DMS53 (cell line): ENCODE data around the gene BRSK2.
"Not testable (repeated sequence)": the region's sequence is repeated elsewhere in the genome, so short reads cannot be mapped to it uniquely, and the experiment has no call there.

Experiments used
- DNase-seq: peaks from one replicate; lab custom pipeline; 2025; lab: John Stamatoyannopoulos, UW

BRSK2 gene

DNA sequence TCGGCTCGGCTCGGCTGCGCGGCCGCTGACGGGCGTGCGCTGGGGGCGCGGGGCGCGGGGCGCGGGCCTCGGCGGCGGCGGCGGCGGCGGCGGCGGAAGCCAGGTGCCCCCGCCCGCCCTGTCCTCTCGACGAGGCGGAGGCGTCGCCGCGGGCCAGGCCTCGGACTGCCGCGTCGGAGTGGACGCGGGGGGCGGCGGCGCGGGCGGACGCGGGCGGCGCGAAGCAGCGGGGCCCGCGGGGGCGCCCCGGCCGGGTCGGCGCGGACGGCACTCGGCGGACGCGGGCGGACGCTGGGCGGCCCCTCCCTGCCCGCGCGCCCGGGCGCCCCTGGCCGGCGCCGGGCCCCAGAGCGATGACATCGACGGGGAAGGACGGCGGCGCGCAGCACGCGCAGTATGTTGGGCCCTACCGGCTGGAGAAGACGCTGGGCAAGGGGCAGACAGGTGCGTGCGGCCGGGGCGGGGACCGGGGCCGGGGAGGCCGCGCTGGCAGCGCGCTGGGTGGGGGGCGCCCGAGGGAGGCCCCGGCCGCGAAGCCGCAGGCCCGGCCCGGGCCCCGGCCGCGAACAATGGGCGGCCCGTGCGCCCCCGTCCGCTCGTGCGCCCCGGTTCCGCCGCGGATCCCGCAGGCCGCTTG, at the start of gene BRSK2:
Gene BRSK2, plus strand, starts transcription at position 3 of the 637 bp plus-strand sequence. Its CDS starts 351 bp downstream, at position 354.
- peak; percentile 51 for DNase-seq

- DNase-seq, result no peak
These were observed 49.6 kb upstream of the BRSK2 start for GRCh38 chr11:1340111-1340510.

DNA sequence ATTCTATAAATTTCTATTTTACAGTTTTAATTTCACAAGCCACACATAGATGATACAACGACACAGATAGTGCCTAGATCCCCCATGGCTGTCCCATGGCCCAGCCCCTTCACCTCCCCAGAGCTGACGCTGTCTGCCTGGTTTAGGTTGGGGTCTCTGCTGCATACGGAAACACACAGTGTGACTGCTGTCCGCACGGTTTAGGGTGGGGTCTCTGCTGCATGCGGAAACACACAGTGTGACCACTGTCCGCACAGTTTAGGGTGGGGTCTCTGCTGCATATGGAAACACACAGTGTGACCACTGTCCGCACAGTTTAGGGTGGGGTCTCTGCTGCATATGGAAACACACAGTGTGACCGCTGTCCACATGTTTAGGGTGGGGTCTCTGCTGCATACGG, 48.5 kb upstream of the BRSK2 start:
- not testable (repeated sequence) for DNase-seq

- DNase-seq, result peak; percentile 67
These were observed 47.7 kb upstream of the BRSK2 start for GRCh38 chr11:1341928-1342524.

- DNase-seq, result no peak
These were observed 46.8 kb upstream of the BRSK2 start for GRCh38 chr11:1342946-1343345.

GRCh38 chr11:1343391-1344055, 46.2 kb upstream of the BRSK2 start:
- no peak for DNase-seq

DNA sequence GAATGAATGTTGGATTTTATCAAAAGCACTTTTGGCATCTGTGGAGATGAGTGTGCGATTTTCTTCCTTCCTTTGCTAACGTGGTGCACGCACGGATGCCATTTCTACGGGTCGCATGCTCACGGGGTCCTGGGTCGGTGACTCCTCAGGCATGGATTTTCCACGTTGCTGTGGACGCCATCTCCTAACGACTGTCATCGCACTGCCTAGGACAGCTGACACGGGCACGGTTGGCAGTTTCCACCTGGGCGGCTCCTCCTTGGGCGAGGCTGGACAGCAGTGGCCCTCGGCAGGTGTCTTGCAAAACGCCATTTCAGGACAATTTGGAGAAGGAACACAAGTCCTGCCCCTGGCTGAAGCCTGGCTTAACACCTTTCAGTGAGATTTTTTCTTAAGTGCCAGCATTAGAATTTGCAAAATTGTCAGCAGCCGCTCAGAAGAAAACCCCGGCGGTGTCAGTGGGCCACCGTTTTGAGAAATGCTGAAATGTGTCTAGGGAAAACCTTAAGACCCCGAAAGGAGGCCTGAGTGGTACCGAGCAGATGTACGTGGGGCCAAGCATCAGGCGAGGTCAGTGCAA, 45.6 kb upstream of the BRSK2 start:
- no peak for DNase-seq

DNA sequence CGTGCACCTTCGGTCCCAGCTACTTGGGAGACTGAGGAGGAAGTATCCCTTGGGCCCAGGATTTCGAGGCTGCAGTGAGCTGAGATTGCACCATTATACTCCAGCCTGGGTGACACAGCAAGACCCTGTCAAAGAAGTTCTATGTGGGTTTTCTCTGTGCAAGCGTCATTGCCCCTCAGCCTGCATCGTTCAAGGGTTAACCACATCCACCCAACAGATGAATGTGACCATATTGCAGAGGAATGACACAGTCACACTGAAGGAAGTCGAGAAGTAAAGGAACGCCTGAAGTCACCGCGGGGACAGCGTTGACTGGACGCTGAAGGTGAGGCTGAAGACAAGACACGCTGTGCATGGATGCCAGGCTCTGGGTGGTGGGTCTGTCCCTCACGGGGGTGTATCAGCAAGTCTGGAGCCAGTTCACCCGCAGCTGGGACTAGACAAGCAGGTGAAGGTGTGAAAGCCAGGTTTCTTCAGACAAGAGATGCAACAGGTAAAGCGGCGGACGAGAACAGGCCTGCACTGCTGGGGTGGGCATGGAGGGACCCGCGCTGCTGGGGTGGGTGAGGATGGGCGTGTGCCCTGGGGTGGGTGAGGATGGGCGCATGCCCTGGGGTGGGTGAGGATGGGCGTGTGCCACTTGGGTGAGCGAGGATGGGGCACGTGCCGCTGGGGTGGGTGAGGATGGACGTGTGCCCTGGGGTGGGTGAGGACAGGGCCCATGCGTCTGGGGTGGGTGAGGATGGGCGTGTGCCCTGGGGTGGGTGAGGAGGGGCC, 43.8 kb upstream of the BRSK2 start:
- DNase-seq, result no peak

- DNase-seq, result no peak
These were observed 42.9 kb upstream of the BRSK2 start for GRCh38 chr11:1346669-1347390.

DNA sequence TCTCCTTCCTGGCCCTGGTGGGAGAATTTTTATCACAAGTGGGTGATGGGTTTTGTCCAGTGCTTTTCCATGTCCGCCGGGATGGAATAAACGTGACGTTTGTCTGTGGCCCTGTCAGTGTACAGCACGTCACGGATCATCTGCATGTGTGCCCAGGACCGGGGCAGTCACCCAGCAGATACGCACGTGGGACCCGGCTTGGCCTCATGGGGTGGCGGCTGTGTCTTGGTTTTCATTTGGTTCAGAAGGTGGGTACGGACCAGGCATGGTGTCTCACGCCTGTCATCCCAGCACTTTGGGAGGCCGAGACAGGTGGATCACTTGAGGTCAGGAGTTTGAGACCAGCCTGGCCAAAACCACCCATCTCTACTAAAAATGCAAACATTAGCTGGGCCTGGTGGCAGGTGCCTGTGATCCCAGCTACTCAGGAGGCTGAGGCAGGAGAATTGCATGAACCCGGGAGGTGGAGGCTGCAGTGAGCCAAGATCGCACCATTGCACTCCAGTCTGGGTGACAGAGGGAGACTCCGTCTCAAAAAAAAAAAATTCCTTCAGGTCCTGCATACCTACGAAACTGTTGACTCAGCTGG, 42.2 kb upstream of the BRSK2 start:
- DNase-seq, result not testable (repeated sequence)

DNA sequence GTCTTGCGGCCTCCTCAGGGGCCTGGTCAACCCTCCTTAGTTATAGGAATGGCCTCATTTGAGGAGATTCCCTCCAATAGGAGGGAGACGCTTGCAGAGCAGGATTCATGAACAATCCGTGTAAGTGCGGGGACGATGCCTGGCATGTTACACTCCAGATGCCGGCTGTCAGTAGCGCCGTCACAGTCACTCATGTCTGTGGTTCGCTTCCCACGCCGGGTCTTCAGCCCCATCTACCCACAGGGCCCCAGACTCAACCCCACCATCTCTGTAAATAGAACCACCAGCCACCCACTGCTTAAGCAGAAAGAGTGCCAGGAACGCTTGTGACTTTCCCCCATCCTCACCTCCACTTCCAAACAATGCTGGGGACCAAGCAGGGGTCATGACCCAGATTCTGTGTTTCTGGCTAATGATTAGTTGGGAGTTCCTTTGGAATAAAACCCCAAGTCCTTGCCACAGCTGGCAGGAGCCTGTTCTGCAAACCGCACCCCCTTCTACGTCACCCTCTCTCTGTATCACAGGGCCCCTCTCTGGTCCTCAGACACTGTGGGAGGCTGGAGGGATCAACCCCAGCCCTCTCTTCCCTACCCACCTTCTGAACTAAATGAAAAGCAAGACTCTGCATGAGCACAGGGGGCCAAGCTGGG, 41.5 kb upstream of the BRSK2 start:
- no peak for DNase-seq

- no peak for DNase-seq
These were observed 40.9 kb upstream of the BRSK2 start for GRCh38 chr11:1348796-1349326.

DNA sequence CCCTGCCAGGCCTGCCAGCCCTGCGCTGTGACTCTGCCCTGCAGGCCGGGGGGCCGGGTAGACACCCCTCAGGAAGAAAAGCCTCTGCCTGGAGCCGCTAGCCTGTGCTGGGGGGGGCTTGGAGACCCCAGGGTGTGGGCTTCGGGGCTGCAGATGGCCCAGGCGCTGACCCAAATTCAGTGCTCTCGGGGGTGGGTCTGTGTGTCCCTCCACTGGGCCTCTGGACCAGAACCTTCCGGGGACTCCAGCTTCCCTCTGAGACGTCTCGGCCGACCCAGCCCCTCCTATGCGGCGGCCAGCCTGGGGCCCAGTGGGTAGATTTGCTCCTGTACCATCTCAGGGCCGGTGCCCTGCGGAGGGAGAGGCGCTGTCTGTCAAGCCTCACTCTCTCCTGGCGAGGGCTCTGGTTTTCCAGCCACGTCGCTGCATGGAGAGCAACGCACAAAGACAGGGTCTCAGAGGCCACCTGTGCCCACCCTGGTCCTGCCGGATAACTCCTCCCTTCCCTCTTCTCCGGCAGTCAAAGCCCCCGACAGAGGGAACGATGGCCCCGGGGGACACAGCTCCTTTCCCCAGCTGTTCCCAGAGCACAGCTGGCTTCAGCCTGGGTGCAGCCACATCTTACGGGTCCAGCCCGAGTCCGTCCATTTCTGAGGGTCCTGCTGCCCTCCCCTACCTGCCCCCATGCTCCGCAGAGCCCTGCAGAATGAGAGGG, 40.2 kb upstream of the BRSK2 start:
- no peak for DNase-seq

DNA sequence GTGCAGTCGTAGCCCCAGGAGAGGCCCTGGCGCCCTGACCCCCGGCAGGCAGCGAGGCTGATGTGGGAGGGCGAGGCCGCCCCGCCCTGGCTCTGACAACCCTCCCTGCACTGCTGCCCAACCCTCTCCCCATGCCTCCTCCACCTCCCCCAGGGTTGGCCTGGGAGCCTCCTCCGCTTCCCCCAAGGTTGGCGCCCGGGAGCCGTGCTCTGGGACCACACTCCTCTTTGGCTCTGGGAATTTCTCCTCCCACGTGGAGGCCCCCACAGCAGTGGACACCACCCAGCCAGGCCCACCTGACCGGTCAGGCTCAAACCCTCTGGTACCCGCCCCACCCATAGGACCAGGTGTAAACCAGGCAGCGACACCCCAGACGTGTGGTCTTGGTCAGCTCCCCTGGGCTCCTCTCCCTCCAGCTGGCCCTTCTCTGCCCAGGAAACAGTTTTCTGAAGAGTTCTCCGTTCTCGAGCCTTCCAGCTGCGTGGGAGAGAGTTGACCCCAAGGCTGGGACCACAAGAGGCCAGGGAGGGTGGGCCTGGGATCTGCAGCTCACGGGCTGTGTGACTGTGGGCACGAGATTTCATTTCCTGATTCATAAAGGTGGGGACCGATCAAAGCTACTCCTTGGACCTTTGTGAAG, 39.5 kb upstream of the BRSK2 start:
- DNase-seq, result no peak

GRCh38 chr11:1351278-1351937, 38.3 kb upstream of the BRSK2 start:
- peak; percentile 83 for DNase-seq

DNA sequence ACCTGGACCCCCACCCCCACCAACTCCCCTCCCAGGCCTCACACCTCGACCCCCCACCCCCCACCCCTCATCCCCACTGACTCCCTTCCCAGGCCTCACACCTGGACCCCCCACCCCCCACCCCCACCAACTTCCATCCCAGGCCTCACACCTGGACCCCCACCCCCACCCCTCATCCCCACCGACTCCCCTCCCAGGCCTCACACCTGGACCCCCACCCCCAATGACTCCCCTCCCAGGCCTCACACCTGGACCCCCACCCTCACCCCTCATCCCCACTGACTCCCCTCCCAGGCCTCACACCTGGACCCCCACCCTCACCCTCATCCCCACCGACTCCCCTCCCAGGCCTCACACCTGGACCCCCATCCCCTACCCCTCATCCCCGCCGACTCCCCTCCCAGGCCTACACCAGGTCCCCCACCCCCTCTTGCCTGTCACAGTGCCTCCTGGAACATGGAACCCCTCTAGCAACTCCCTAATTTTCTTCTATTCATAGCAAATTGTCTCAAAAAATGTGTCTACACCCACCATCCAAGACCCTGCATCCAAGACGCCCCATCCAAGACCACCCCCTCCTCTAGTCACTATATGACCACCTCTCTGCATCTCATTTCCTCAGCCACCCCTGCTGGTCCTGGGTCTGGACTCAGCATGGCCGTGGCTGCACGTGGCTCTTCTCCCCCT, 36.9 kb upstream of the BRSK2 start:
- peak; percentile 56 for DNase-seq

GRCh38 chr11:1353383-1354124, 36.2 kb upstream of the BRSK2 start:
- DNase-seq, result peak; percentile 62
